Breast epithelium (tissue), 4 donors: ENCODE results near the gene NCS1. TPM values are rescaled to one million over a fixed set of nuclear protein-coding genes. Genes with fewer than 3 reads are reported as not detected.

ENCODE experiments used
- DNase-seq, 2 donors: peaks; one replicate each; pipeline ENCODE4 v3.0.0-alpha.2; 2019; ENCODE audit warnings: low spot score in 2 of 2
- H3K27ac ChIP-seq, 2 donors: fragments of 200-600 bp; sonication (generic) in 1 of 2; one replicate each; pipeline ENCODE4 v1.5.1; 2016 to 2019; ENCODE audit warnings: mild to moderate bottlenecking in 1 of 2
- H3K27me3 ChIP-seq, 2 donors: fragments of 200-600 bp; sonication (generic) in 1 of 2; one replicate each; pipeline versions ENCODE4 v1.5.1 to v1.6.0; 2017 to 2019; ENCODE audit warnings: control low read depth in 1 of 2, mild to moderate bottlenecking in 1 of 2
- H3K36me3 ChIP-seq: fragments of 200-600 bp; one replicate; pipeline ENCODE4 v1.5.1; 2019
- H3K4me1 ChIP-seq, 2 donors: fragments of 200-600 bp; sonication (generic); one replicate each; pipeline ENCODE4 v1.5.1; 2016 to 2019; ENCODE audit warnings: control low read depth in 1 of 2
- H3K4me3 ChIP-seq, 3 donors: fragments of 200-600 bp; sonication (generic); 1 replicate in 2 of 3; 2 replicates in 1 of 3; pipeline ENCODE4 v1.5.1; 2016 to 2019; ENCODE audit warnings: mild to moderate bottlenecking in 3 of 3, moderate library complexity in 2 of 3
- H3K9me3 ChIP-seq, 2 donors: fragments of 200-600 bp; sonication (generic) in 1 of 2; one replicate each; pipeline ENCODE4 v1.5.1; 2016 to 2019; ENCODE audit warnings: control low read depth in 1 of 2
- POLR2A ChIP-seq: fragments of 450-650 bp; IDR thresholded peaks from one replicate; pipeline ENCODE4 v1.6.1; 2016; ENCODE audit warnings: antibody characterized with exemption, mild to moderate bottlenecking, moderate library complexity
- POLR2AphosphoS5 ChIP-seq, 3 donors: sonication (generic); formaldehyde crosslinking; IDR thresholded peaks; one replicate each; pipeline ENCODE4 v1.6.1; 2017; ENCODE audit warnings: antibody characterized with exemption in 3 of 3
- intact Hi-C: fragments of 100-400 bp; cut with DNase I; formaldehyde crosslinking; loops from one replicate; pipeline ENCODE4 v1.15.1; 2023; ENCODE audit warnings: low total_unique reads
- total RNA-seq, 3 donors: library from RNA; depleted of rRNA; stranded (reverse); fragments of >200 nt; gene quantifications; one replicate each; pipeline ENCODE4 v1.1.0, GENCODE V29; 2016
- TF ChIP-seq, protein P1 (sequence below), 3 donors: fragments of 450-650 bp; IDR thresholded peaks; one replicate each; pipeline ENCODE4 v1.5.1; 2016 to 2017; ENCODE audit warnings: antibody characterized with exemption in 3 of 3, mild to moderate bottlenecking in 3 of 3, moderate library complexity in 3 of 3

Gene NCS1
- total RNA-seq, 3 donors from 2014 or later = 3.2 to 3.9 (median 3.4) TPM

DNA sequence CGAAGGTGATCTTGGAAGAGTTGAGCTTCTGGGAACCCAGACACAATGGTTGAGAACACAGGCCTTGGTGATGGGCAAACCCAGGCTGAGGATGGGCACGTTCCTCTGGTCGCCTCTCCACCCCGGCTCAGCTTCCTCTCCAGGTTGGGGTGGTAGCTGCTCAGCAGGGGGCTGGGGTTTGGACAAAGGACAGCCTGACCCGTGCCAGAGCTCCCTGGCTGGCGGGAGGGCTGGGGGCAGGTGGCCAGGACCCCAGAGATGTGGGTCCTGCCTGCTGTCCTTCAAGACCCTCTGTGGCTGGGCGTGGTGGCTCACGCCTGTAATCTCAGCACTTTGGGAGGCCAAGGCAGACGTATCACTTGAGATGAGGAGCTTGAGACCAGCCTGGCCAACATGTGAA lies 25.2 kb downstream of the NCS1 start:
- Histone ChIP-seq H3K27me3 (no peaks in the 10 kb centered on the region), H3K27ac (peak overlapping the region; percentile 46 to 74), H3K4me3 (no peak overlapping the region), H3K36me3 (no peaks in the 10 kb centered on the region), H3K4me1 (peaks cover 0 to 7% of the 10 kb centered on the region in 2 donors), H3K9me3 (no peaks in the 10 kb centered on the region)
- no peak for DNase-seq
- intact Hi-C loops = no loop called here
- TF ChIP-seq, protein P1, sequence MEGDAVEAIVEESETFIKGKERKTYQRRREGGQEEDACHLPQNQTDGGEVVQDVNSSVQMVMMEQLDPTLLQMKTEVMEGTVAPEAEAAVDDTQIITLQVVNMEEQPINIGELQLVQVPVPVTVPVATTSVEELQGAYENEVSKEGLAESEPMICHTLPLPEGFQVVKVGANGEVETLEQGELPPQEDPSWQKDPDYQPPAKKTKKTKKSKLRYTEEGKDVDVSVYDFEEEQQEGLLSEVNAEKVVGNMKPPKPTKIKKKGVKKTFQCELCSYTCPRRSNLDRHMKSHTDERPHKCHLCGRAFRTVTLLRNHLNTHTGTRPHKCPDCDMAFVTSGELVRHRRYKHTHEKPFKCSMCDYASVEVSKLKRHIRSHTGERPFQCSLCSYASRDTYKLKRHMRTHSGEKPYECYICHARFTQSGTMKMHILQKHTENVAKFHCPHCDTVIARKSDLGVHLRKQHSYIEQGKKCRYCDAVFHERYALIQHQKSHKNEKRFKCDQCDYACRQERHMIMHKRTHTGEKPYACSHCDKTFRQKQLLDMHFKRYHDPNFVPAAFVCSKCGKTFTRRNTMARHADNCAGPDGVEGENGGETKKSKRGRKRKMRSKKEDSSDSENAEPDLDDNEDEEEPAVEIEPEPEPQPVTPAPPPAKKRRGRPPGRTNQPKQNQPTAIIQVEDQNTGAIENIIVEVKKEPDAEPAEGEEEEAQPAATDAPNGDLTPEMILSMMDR (IDR thresholded peaks at IDR 0.05) = no peak
- no peak for TF ChIP-seq POLR2A

DNA sequence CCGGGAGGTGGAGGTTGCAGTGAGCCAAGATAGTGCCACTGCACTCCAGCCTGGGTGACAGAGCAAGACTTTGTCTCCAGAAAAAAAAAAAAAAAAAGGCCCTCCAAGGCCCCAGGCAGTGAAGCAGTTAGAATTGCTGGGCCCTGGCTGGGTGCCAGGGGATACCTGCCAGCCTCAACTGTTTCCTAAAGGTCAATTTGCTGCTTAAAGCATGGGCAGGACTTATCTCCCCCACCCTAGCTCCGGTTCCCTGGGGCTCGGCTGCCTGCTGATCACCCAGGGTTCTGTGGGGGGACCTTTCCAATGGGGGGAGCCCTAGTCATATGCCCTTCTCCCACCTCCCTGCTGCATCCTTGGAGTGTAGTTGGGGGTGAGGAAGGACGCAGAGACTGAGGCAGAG lies 25.7 kb downstream of the NCS1 start:
- Histone ChIP-seq H3K4me1 (peaks cover 0 to 7% of the 10 kb centered on the region in 2 donors), H3K4me3 (no peak overlapping the region), H3K9me3 (no peaks in the 10 kb centered on the region), H3K27ac (peak overlapping the region; percentile 15 to 74), H3K27me3 (no peaks in the 10 kb centered on the region), H3K36me3 (no peaks in the 10 kb centered on the region)
- TF ChIP-seq, protein P1 (IDR thresholded peaks at IDR 0.05) = no peak
- TF ChIP-seq POLR2AphosphoS5 (IDR thresholded peaks at IDR 0.05) (no peak), POLR2A (no peak)
- intact Hi-C loops = no loop called here
- no peak for DNase-seq

DNA sequence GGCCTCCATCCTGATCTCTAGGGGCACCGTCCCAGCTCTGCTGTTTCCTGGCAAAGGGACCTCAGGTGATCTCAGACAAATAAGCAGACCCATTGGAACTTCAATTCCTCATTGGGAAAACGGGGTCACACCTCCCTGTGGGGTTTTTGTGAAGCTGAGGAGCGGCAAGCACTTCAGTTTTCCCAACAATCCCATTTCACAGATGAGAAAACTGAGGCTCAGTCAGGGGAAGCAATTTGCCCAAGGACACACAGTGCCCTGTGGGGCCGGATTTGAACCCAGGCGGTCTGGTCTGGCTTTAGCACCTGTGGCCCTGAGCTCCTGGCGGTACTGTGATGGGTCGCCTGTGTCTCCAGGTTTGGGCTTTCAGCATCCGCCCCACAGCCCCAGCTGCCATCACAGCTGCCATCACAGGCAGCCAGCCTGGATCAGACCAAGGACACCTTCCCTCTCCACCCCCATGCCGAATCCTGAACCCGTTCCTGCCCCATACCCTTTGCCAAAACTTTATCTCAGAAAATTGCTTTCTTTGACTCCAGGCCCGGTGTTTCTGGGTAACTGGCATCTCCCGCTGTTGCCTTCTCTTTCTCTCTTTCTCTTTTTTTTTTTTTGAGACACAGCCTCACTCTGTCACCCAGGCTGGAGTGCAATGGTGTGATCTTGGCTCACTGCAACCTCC lies 26.4 kb downstream of the NCS1 start:
- DNase-seq = no peak
- H3K36me3 ChIP-seq = no peaks in the 10 kb centered on the region
- TF ChIP-seq POLR2AphosphoS5 (IDR thresholded peaks at IDR 0.05) (no peak), POLR2A (no peak)
- TF ChIP-seq, protein P1 (IDR thresholded peaks at IDR 0.05) = no peak
- intact Hi-C loops = no loop called here
- H3K27ac ChIP-seq = peak overlapping the region; percentile 20 to 74
- no peaks in the 10 kb centered on the region for H3K27me3 ChIP-seq
- peaks cover 0 to 7% of the 10 kb centered on the region in 2 donors for H3K4me1 ChIP-seq
- no peak overlapping the region for H3K4me3 ChIP-seq
- no peaks in the 10 kb centered on the region for H3K9me3 ChIP-seq

DNA sequence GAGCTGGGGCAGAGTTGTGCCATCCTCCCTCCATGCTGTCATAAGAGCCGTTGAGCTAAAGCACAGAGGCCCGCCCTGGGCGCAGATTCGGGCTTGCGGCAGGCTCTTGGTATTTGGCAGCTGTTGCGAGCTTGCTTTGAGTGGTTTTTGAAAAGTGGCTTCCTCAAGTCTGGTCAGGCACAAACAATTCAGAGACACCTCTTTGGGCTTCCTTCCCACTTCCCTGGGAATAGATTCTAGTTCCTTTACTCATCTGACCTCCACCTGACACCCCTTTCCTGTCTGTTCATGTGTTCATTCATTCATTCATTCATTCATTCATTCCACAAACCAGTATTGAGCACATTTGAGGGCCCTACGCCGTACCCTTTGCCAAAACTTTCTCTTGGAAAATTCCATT lies 27.4 kb downstream of the NCS1 start:
- TF ChIP-seq, protein P1 (IDR thresholded peaks at IDR 0.05) = no peak
- TF ChIP-seq POLR2A = no peak
- TF ChIP-seq POLR2AphosphoS5 (IDR thresholded peaks at IDR 0.05) = no peak
- Histone ChIP-seq H3K27ac (peak overlapping the region; percentile 74 to 85), H3K27me3 (no peaks in the 10 kb centered on the region), H3K36me3 (no peaks in the 10 kb centered on the region), H3K9me3 (no peaks in the 10 kb centered on the region), H3K4me1 (peaks cover 0 to 7% of the 10 kb centered on the region in 2 donors), H3K4me3 (no peak overlapping the region)
- intact Hi-C loops = no loop called here
- DNase-seq = peak in 1 of 2 donors; percentile 87

DNA sequence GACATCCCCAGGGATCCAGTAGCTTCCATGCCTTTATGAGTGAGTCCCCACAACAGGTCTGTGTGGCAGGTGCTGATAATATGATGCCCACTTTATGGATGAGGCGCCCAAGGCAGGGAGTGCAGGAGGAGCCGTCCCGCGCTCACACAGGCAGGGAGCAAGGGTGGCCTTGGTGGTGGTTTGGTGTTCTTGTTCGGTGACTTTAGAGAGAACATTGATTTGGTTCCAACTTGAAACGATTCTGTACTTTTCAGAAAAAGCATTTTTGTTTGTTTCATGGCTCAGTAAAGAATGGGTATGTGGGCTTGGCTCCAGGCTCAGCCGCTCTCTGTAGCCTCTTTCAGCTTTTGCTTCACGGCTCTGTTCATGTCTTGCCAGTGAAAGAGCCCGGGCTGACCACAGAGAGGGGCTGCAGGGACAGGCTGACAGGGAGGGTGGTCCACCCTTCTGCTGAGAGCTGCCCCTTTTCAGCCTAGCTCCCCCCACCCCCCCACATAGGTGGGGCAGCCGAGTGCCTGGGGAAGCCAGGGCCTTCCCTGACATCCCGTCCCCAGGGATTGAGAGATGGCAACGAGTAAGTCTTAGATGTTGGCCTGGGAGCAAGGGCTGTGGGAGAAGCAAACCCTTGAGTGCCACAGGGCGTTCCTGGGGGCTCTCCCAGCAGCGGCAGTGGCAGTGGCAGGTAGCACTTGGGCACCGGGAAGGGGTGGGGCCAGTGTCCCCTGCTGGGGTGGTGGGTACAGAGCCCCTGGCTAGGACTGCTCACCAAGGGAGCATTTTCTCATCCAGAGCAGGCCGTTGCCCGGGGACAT lies 28.0 kb downstream of the NCS1 start:
- Histone ChIP-seq H3K27ac (peak overlapping the region; percentile 74 to 85), H3K9me3 (no peaks in the 10 kb centered on the region), H3K36me3 (no peaks in the 10 kb centered on the region), H3K4me3 (no peak overlapping the region), H3K4me1 (peaks cover 0 to 7% of the 10 kb centered on the region in 2 donors), H3K27me3 (no peaks in the 10 kb centered on the region)
- DNase-seq = no peak
- intact Hi-C loops = no loop called here
- TF ChIP-seq, protein P1 (IDR thresholded peaks at IDR 0.05) = no peak
- TF ChIP-seq POLR2A (no peak), POLR2AphosphoS5 (IDR thresholded peaks at IDR 0.05) (no peak)
